Upper lobe of left lung (tissue), 6 donors: ENCODE measurements around the gene LYST. TPM values are rescaled to one million over a fixed set of nuclear protein-coding genes. Genes with fewer than 3 reads are reported as not detected.
A peak's percentile ranks its signal among the peaks of the same experiment; 100 is the strongest.

Source experiments
- ATAC-seq, 2 donors: fragments of 200-7000 bp; cut with Tn5 transposase; one replicate each; pipeline ENCODE4 v1.9.1; 2022; ENCODE audit warnings: mild to moderate bottlenecking in 2 of 2, moderate library complexity in 2 of 2; ENCODE audit not compliant: low FRiP score in 2 of 2
- DNase-seq, 2 donors: peaks; one replicate each; pipeline ENCODE4 v3.0.0-alpha.2; 2019 to 2020
- H3K27ac ChIP-seq, 4 donors: fragments of 200-600 bp; sonication (generic); one replicate each; pipeline ENCODE4 v1.5.1; 2016 to 2019
- H3K27me3 ChIP-seq, 4 donors: fragments of 200-600 bp; sonication (generic); one replicate each; pipeline ENCODE4 v1.5.1; 2017 to 2019
- H3K36me3 ChIP-seq, 4 donors: fragments of 200-600 bp; sonication (generic); one replicate each; pipeline ENCODE4 v1.5.1; 2016 to 2019
- H3K4me1 ChIP-seq, 4 donors: fragments of 200-600 bp; sonication (generic); one replicate each; pipeline ENCODE4 v1.5.1; 2018 to 2019
- H3K4me3 ChIP-seq, 4 donors: fragments of 200-600 bp; sonication (generic); one replicate each; pipeline ENCODE4 v1.5.1; 2017 to 2019; ENCODE audit warnings: mild to moderate bottlenecking in 2 of 4, moderate library complexity in 1 of 4
- H3K9me3 ChIP-seq, 4 donors: fragments of 200-600 bp; sonication (generic); one replicate each; pipeline ENCODE4 v1.5.1; 2018 to 2019
- CTCF ChIP-seq, 6 experiments: fragments of 450-650 bp in 4 of 6; fragments of 200-600 bp in 2 of 6; sonication (generic) in 2 of 6; IDR thresholded peaks; one replicate each; pipeline ENCODE4 v1.5.1; 2016 to 2019; ENCODE audit warnings: antibody characterized with exemption in 6 of 6
- EP300 ChIP-seq, 4 donors: sonication (generic); formaldehyde crosslinking; IDR thresholded peaks; one replicate each; pipeline ENCODE4 v1.5.1; 2017; ENCODE audit warnings: antibody characterized with exemption in 4 of 4, control low read depth in 2 of 4
- POLR2A ChIP-seq, 4 donors: fragments of 450-650 bp; IDR thresholded peaks; one replicate each; pipeline ENCODE4 v1.5.1; 2016 to 2017; ENCODE audit warnings: antibody characterized with exemption in 4 of 4, mild to moderate bottlenecking in 2 of 4
- POLR2AphosphoS5 ChIP-seq, 2 donors: sonication (generic); formaldehyde crosslinking; IDR thresholded peaks; one replicate each; pipeline ENCODE4 v1.5.1; 2017; ENCODE audit warnings: antibody characterized with exemption in 2 of 2
- WGBS, 2 donors: methylation state at CpG; one replicate each; pipeline ENCODE4 v1.1.5; 2017 to 2018; 5-methylcytosine and 5-hydroxymethylcytosine counted together
- total RNA-seq, 6 donors: library from RNA; depleted of rRNA in 4 of 6; stranded (reverse); fragments of >200 nt in 4 of 6; gene quantifications; one replicate each; pipeline versions ENCODE4 v1.1.0 to v1.2.1, GENCODE V29; 2016 to 2021
- donor health status: DM: no; HTN: no; CAD: no; lungs with moderate emphysema.
- donor health status: DM: no; HTN: yes; CAD: no; lungs with severe emphysema.

LYST gene
- total RNA-seq, 6 donors from 2014 or later = 34.0 to 87.0 (median 54.0) TPM

GRCh38 chr1:235893840-235894239 lies 27.1 kb upstream of the LYST start:
- Histone ChIP-seq H3K4me1 (peaks cover 0 to 11% (median 6%) of the 10 kb centered on the region in 4 donors), H3K27me3 (no peaks in the 10 kb centered on the region), H3K36me3 (no peaks in the 10 kb centered on the region), H3K27ac (no peak overlapping the region), H3K9me3 (no peaks in the 10 kb centered on the region), H3K4me3 (no peak overlapping the region)
- DNase-seq (no peak), ATAC-seq (no peak)
- 93 to 94% methylated on average over 2 of the region's 2 CpGs for WGBS, 2 donors
- TF ChIP-seq POLR2A (IDR thresholded peaks at IDR 0.05) = no peak
- no peak for TF ChIP-seq CTCF (IDR thresholded peaks at IDR 0.05)
- TF ChIP-seq POLR2AphosphoS5 (IDR thresholded peaks at IDR 0.05) = no peak
- TF ChIP-seq EP300 (IDR thresholded peaks at IDR 0.05) = no peak

GRCh38 chr1:235892734-235893413 lies 26.2 kb upstream of the LYST start:
- Histone ChIP-seq H3K4me1 (peaks cover 0 to 12% (median 7%) of the 10 kb centered on the region in 4 donors), H3K36me3 (no peaks in the 10 kb centered on the region), H3K4me3 (no peak overlapping the region), H3K27me3 (no peaks in the 10 kb centered on the region), H3K9me3 (no peaks in the 10 kb centered on the region), H3K27ac (peak overlapping the region; percentile 43 to 77 (median 63))
- DNase-seq (no peak), ATAC-seq (peak; percentile 73 to 87)
- 64 to 68% methylated on average over 5 of the region's 5 CpGs for WGBS, 2 donors
- TF ChIP-seq POLR2AphosphoS5 (IDR thresholded peaks at IDR 0.05) = no peak
- TF ChIP-seq EP300 (IDR thresholded peaks at IDR 0.05) = no peak
- TF ChIP-seq CTCF (IDR thresholded peaks at IDR 0.05) = no peak
- no peak for TF ChIP-seq POLR2A (IDR thresholded peaks at IDR 0.05)

GRCh38 chr1:235892202-235892601 lies 25.5 kb upstream of the LYST start:
- no peak overlapping the region for H3K4me3 ChIP-seq
- peak overlapping the region in 3 of 4 donors; percentile 43 to 77 (median 69) for H3K27ac ChIP-seq
- ATAC-seq = peak in 1 of 2 donors; percentile 36
- no peak for DNase-seq
- 71 to 76% methylated on average over 6 of the region's 6 CpGs for WGBS, 2 donors
- H3K27me3 ChIP-seq = no peaks in the 10 kb centered on the region
- H3K4me1 ChIP-seq = peaks cover 0 to 16% (median 7%) of the 10 kb centered on the region in 4 donors
- H3K9me3 ChIP-seq = no peaks in the 10 kb centered on the region
- no peaks in the 10 kb centered on the region for H3K36me3 ChIP-seq
- TF ChIP-seq POLR2A (IDR thresholded peaks at IDR 0.05) = no peak
- TF ChIP-seq EP300 (IDR thresholded peaks at IDR 0.05) = no peak
- TF ChIP-seq CTCF (IDR thresholded peaks at IDR 0.05) = no peak
- TF ChIP-seq POLR2AphosphoS5 (IDR thresholded peaks at IDR 0.05) = no peak

GRCh38 chr1:235888119-235888643 lies 21.5 kb upstream of the LYST start:
- Histone ChIP-seq H3K4me1 (peaks cover 0 to 20% (median 13%) of the 10 kb centered on the region in 4 donors), H3K36me3 (no peaks in the 10 kb centered on the region), H3K9me3 (no peaks in the 10 kb centered on the region), H3K27me3 (no peaks in the 10 kb centered on the region), H3K27ac (peak overlapping the region in 2 of 4 donors; percentile 11 to 49), H3K4me3 (no peak overlapping the region)
- DNase-seq = no peak
- no peak for TF ChIP-seq CTCF (IDR thresholded peaks at IDR 0.05)
- no peak for TF ChIP-seq POLR2A (IDR thresholded peaks at IDR 0.05)
- no peak for TF ChIP-seq EP300 (IDR thresholded peaks at IDR 0.05)
- TF ChIP-seq POLR2AphosphoS5 (IDR thresholded peaks at IDR 0.05) = no peak
- no peak for ATAC-seq
- WGBS, 2 donors = 52 to 66% methylated on average over 8 of the region's 8 CpGs
